Activated CD4-positive, alpha-beta T cell treated with anti-CD3 and anti-CD28 coated beads, Interleukin-2, amount 50 U/mL, for 24 hours (primary cell): ENCODE measurements around the gene SPRYD7.
"Not testable (repeated sequence)": the region's sequence is repeated elsewhere in the genome, so short reads cannot be mapped to it uniquely, and the experiment has no call there.

Experiments
- DNase-seq, 2 donors: peaks; one replicate each; pipeline ENCODE4 v3.0.0-alpha.2; 2020; ENCODE audit warnings: low read depth in 1 of 2, low spot score in 1 of 2

SPRYD7 gene

GRCh38 chr13:49936075-49936967, at the start of gene SPRYD7:
SPRYD7 (minus strand) TSS chr13:49936340; CDS start chr13:49936235, 105 bp downstream.
- peak; percentile 88 to 94 for DNase-seq

GRCh38 chr13:49985129-49985528, 49.0 kb upstream of the SPRYD7 start:
- no peak for DNase-seq

GRCh38 chr13:49980266-49980665, 44.1 kb upstream of the SPRYD7 start:
- no peak for DNase-seq

GRCh38 chr13:49977992-49978391, 41.9 kb upstream of the SPRYD7 start:
- DNase-seq: no peak

- peak; percentile 64 to 65 for DNase-seq
Observed at GRCh38 chr13:49976314-49977258, 40.4 kb upstream of the SPRYD7 start.

GRCh38 chr13:49975826-49976225, 39.7 kb upstream of the SPRYD7 start:
- no peak for DNase-seq

GRCh38 chr13:49972709-49973108, 36.6 kb upstream of the SPRYD7 start:
- no peak for DNase-seq

- no peak for DNase-seq
Observed at GRCh38 chr13:49967456-49967855, 31.3 kb upstream of the SPRYD7 start.

- DNase-seq: no peak
Observed at GRCh38 chr13:49958321-49958720, 22.2 kb upstream of the SPRYD7 start.

GRCh38 chr13:49956131-49956530, 20.0 kb upstream of the SPRYD7 start:
- DNase-seq: no peak

- DNase-seq: no peak
Observed at GRCh38 chr13:49954674-49955455, 18.7 kb upstream of the SPRYD7 start.

GRCh38 chr13:49953560-49953959, 17.4 kb upstream of the SPRYD7 start:
- DNase-seq: no peak

- DNase-seq: no peak
Observed at GRCh38 chr13:49951754-49952535, 15.8 kb upstream of the SPRYD7 start.

- DNase-seq: not testable (repeated sequence)
Observed at GRCh38 chr13:49948777-49949270, 12.7 kb upstream of the SPRYD7 start.

- no peak for DNase-seq
Observed at GRCh38 chr13:49939321-49939720, 3.2 kb upstream of the SPRYD7 start.

GRCh38 chr13:49938921-49939320, 2.8 kb upstream of the SPRYD7 start:
- no peak for DNase-seq

- DNase-seq: no peak
Observed at GRCh38 chr13:49938314-49938713, 2.2 kb upstream of the SPRYD7 start.

GRCh38 chr13:49936968-49937273, 781 bp upstream of the SPRYD7 start:
- no peak for DNase-seq

- peak in 1 of 2 donors; percentile 2 for DNase-seq
Observed at GRCh38 chr13:49935171-49936074, 717 bp downstream of the SPRYD7 start.
